HEK293T (cell line): ENCODE measurements around the gene TBC1D10B.

Experiments used
- ARNT ChIP-seq: fragments of 450-650 bp; IDR thresholded peaks from 2 replicates; pipeline ENCODE4 v1.6.1; 2017; ENCODE audit warnings: mild to moderate bottlenecking
- BHLHE40 ChIP-seq: fragments of 450-650 bp; IDR thresholded peaks from 2 replicates; pipeline ENCODE4 v1.6.1; 2016; ENCODE audit warnings: mild to moderate bottlenecking, moderate library complexity, borderline replicate concordance
- ELF4 ChIP-seq: fragments of 450-650 bp; IDR thresholded peaks from 2 replicates; pipeline ENCODE4 v1.6.1; 2017; ENCODE audit warnings: antibody characterized with exemption
- FOXK2 ChIP-seq: fragments of 450-650 bp; IDR thresholded peaks from 2 replicates; pipeline ENCODE4 v1.6.1; 2016; ENCODE audit warnings: mild to moderate bottlenecking
- FOXM1 ChIP-seq: fragments of 450-650 bp; IDR thresholded peaks from 2 replicates; pipeline ENCODE4 v1.6.1; 2017; ENCODE audit warnings: mild to moderate bottlenecking, borderline replicate concordance
- L3MBTL2 ChIP-seq: fragments of 450-650 bp; conservative IDR thresholded peaks from 2 replicates; pipeline ENCODE4 v1.6.1; 2016; ENCODE audit warnings: mild to moderate bottlenecking
- LEF1 ChIP-seq: fragments of 450-650 bp; IDR thresholded peaks from 2 replicates; pipeline ENCODE4 v1.6.1; 2017; ENCODE audit warnings: mild to moderate bottlenecking, borderline replicate concordance
- NFRKB ChIP-seq: fragments of 450-650 bp; IDR thresholded peaks from 2 replicates; pipeline ENCODE4 v1.6.1; 2016; ENCODE audit warnings: mild to moderate bottlenecking, moderate library complexity
- SP1 ChIP-seq: fragments of 450-650 bp; IDR thresholded peaks from 2 replicates; pipeline ENCODE4 v1.6.1; 2017
- SUZ12 ChIP-seq: fragments of 450-650 bp; IDR thresholded peaks from 2 replicates; pipeline ENCODE4 v1.6.1; 2016; ENCODE audit warnings: mild to moderate bottlenecking
- ZNF384 ChIP-seq: fragments of 450-650 bp; IDR thresholded peaks from 2 replicates; pipeline ENCODE4 v1.6.1; 2016

GRCh38 chr16:30378236-30379157, 8.2 kb upstream of the TBC1D10B start:
- TF ChIP-seq BHLHE40 (no peak), FOXM1 (no peak), ELF4 (no peak), LEF1 (no peak), ARNT (no peak), ZNF384 (no peak), FOXK2 (no peak), SUZ12 (no peak), SP1 (no peak), NFRKB (no peak), L3MBTL2 (no peak)
